GM12872 (cell line): ENCODE data around the gene SMCO2.

Experiments used
- TF ChIP-seq, protein P1 (sequence below): IDR thresholded peaks from 3 replicates; pipeline ENCODE4 v1.5.1; 2011; ENCODE audit warnings: low read depth, mild to moderate bottlenecking, low read length, moderate library complexity; ENCODE audit not compliant: insufficient read depth

SMCO2 gene

DNA sequence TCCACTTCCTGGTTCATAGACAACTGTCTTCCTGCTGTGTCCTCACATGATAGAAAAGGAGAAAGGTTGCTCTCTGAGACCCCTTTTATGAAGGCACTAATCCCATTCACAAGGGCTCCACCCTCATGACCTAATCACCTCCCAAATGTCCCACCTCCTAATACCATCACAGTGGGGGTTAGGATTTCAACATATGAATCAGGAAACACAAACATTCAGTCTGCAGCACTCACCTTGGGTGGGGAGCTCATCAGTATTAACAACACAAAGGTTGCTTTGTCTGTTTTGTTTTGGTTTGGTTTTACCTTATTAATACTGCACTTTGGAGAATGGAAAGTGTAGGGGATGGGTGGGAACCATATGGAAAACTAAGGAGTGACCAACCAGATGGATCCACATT, 10.5 kb upstream of the SMCO2 start:
- TF ChIP-seq, protein P1, sequence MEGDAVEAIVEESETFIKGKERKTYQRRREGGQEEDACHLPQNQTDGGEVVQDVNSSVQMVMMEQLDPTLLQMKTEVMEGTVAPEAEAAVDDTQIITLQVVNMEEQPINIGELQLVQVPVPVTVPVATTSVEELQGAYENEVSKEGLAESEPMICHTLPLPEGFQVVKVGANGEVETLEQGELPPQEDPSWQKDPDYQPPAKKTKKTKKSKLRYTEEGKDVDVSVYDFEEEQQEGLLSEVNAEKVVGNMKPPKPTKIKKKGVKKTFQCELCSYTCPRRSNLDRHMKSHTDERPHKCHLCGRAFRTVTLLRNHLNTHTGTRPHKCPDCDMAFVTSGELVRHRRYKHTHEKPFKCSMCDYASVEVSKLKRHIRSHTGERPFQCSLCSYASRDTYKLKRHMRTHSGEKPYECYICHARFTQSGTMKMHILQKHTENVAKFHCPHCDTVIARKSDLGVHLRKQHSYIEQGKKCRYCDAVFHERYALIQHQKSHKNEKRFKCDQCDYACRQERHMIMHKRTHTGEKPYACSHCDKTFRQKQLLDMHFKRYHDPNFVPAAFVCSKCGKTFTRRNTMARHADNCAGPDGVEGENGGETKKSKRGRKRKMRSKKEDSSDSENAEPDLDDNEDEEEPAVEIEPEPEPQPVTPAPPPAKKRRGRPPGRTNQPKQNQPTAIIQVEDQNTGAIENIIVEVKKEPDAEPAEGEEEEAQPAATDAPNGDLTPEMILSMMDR, result no peak

DNA sequence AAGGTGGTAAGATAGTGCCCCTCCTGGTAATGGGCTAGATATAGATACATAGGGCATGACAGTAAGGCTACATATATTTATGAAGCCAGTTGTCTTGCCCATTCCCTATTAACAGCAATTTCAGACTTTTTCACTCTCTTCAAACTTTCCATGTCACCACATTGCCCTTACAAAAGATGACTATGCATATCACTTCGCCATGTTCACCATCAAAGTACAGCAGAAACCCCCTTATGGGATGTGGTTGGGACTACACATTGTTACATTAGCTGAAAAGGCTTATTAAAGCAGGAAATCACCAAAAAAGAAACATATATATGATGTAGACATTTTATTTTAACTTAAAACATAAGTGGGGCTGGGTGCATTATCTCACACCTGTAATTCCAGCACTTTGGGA, 9.8 kb upstream of the SMCO2 start:
- TF ChIP-seq, protein P1, result no peak

DNA sequence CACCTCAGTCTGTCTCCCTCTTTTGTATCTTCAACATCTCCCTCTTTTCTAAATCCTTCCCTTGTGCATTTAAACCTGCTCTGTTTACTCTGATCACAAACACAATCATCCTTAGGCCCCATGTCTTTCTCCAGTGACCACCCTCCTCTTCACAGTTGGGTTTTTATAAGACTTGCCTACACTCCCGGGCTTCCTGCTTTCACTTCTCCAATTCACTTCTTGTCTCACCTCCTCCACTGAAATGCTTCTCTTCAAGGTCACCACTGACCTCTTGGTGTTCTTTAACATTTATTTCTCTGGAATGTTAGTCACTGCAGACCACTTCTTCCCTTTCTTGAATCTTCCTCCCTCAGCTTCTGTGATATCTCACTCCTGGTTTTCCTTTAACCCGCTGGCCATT, 8.7 kb upstream of the SMCO2 start:
- TF ChIP-seq, protein P1, result no peak

DNA sequence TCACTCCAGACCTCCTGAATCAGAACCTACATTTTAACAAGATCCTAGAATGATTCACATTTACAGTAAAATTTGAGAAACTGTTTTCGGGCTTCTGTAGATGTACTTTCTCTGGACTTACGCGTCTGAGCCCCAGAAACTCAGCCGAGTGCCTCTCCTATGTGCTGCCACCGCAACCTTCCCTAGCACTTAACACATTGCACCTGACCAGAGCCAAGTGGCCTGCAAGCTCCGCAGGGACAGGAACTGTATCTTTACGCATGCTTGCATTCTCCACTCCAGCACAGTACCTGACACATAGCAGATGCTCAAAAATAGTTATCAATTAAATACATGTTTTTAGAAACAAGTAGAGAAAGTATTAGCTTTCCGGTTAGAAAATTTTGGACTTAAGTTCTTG, 1.2 kb downstream of the SMCO2 start:
- TF ChIP-seq, protein P1, result no peak

DNA sequence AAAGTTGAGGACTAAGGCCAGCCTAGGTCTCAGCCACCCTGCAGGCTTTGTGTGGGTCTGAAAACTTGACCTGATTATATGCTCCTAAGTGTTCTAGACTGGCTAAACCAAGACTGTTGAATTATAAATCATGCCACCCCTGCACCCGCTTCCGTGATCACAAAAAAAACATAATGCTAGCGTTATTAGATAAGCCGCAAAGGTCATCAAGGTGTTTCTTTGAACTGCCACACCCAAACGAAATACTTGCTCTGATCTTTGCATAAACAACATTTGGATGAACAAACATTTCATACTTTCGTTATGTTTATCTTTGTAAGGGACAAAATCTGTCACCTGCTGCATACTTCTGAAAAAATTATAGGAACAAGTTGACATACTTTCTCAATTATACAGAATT, 2.5 kb downstream of the SMCO2 start:
- TF ChIP-seq, protein P1, result no peak

DNA sequence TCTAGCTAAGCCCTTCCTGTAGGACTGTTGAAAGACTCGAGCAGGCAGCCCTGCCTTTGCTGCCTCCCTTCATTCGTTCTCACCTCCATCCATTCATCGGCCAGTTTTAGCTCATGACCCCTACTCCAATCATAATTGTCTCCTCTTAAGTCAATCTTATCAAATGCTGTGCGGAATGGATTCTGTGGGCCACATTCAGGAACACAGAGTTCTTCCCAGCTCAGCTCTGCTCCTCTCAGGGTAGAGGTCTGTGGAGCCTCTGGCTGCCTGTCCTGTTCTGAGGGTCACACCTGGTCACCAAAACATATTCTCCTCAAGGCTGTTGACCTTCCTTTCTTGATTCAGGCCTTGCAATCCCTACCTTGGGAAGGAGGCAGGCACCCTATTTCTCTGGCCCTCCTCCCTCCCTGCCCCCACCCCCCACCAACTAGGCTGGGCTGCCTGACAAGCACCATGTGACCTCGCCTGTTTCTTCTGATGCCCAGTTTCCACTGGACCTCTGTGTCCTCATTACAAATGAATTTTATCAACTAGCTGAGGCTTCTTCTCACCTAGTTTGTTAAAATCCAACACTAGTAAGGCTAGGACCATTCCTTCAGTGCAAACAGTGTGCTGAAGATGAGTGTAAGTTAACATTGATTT, 3.5 kb downstream of the SMCO2 start:
- TF ChIP-seq, protein P1, result no peak

DNA sequence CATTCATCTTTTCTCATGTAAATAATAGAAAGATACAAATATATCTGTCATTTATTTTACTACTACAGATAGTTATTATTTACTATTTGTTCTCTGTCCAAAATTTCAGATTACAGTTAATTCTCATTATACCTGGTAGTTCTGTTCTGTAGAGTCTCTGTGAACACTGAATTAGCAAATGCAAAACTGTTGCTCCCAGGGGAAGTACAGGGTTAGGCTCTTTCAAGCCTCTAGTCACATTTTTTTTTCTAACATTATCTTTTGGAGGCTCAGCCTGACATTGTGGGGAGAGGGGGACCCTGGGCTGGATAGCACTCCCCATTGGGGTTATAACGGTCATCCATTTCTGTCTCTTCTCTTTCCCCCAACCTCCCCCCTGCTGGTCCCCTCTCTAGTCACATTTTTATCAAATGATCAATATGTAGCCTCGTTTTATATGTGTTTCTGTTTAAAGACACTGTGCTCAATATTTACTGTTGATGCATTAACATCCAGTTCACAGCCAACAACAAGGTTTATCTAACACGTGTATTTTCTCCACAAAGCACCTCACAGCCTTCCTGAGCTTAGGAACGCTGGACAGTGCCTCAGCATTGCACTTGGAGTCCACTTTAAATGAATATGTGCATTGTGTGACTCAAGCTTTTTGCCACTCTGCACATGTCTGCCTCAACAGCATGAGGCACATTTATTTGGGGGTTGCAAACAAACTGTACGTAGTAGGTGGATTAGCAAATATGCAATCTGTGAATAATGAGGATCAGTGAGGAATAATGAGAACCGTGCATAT, 4.7 kb downstream of the SMCO2 start:
- TF ChIP-seq, protein P1, result no peak
